SK-N-DZ (cell line): ENCODE results near the gene E2F1.
"Not testable (repeated sequence)": the region's sequence is repeated elsewhere in the genome, so short reads cannot be mapped to it uniquely, and the experiment has no call there.

ENCODE experiments used
- DNase-seq: peaks from one replicate; pipeline ENCODE4 v3.0.0-alpha.2; 2015; ENCODE audit warnings: low spot score

E2F1 gene

GRCh38 chr20:33710681-33711445 is 24.7 kb upstream of the E2F1 start:
- no peak for DNase-seq

- DNase-seq = no peak
Observed at GRCh38 chr20:33709905-33710541, 23.8 kb upstream of the E2F1 start.

GRCh38 chr20:33709398-33709797 is 23.2 kb upstream of the E2F1 start:
- DNase-seq = no peak

- no peak for DNase-seq
Observed at GRCh38 chr20:33707668-33708067, 21.5 kb upstream of the E2F1 start.

- no peak for DNase-seq
Observed at GRCh38 chr20:33704197-33704924, 18.2 kb upstream of the E2F1 start.

GRCh38 chr20:33703498-33704137 is 17.4 kb upstream of the E2F1 start:
- DNase-seq = no peak

GRCh38 chr20:33702861-33703260 is 16.7 kb upstream of the E2F1 start:
- DNase-seq = peak; percentile 40

GRCh38 chr20:33701629-33702450 is 15.7 kb upstream of the E2F1 start:
- no peak for DNase-seq

GRCh38 chr20:33700696-33701441 is 14.7 kb upstream of the E2F1 start:
- not testable (repeated sequence) for DNase-seq

- not testable (repeated sequence) for DNase-seq
Observed at GRCh38 chr20:33698966-33699365, 12.8 kb upstream of the E2F1 start.

GRCh38 chr20:33697129-33697528 is 10.9 kb upstream of the E2F1 start:
- DNase-seq = peak; percentile 78

- peak; percentile 97 for DNase-seq
Observed at GRCh38 chr20:33696448-33696847, 10.3 kb upstream of the E2F1 start.

GRCh38 chr20:33694639-33695012 is 8.4 kb upstream of the E2F1 start:
- DNase-seq = no peak

- DNase-seq = peak; percentile 45
Observed at GRCh38 chr20:33693741-33694638, 7.8 kb upstream of the E2F1 start.

- DNase-seq = no peak
Observed at GRCh38 chr20:33693289-33693688, 7.1 kb upstream of the E2F1 start.

- DNase-seq = no peak
Observed at GRCh38 chr20:33689973-33690372, 3.8 kb upstream of the E2F1 start.

GRCh38 chr20:33689493-33689892 is 3.3 kb upstream of the E2F1 start:
- no peak for DNase-seq

GRCh38 chr20:33688938-33689424 is 2.8 kb upstream of the E2F1 start:
- DNase-seq = no peak
